GM12872 (cell line): ENCODE measurements around the gene PHLPP2.

Source experiments
- TF ChIP-seq, protein P1 (sequence below): IDR thresholded peaks from 3 replicates; pipeline ENCODE4 v1.5.1; 2011; ENCODE audit warnings: low read depth, mild to moderate bottlenecking, low read length, moderate library complexity; ENCODE audit not compliant: insufficient read depth

Gene PHLPP2

DNA sequence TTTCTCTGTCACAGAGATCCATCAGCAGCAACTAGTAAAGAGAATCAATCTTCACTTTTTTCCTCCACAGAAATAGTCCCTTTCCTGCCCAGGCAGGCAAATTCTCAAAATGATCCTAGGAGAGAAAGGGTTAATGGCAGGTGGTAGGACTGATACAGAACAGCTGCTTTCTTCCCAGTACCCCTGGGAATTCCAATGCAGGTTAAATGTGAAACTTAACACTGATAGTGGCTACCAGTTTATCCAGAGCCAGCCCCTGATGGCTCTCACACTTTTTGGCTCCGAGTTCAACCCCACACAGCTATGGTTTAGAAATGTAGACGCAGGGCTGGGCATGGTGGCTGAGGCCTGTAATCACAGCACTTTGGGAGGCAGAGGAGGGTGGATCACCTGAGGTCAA lies 76.3 kb downstream of the PHLPP2 start:
- TF ChIP-seq, protein P1, sequence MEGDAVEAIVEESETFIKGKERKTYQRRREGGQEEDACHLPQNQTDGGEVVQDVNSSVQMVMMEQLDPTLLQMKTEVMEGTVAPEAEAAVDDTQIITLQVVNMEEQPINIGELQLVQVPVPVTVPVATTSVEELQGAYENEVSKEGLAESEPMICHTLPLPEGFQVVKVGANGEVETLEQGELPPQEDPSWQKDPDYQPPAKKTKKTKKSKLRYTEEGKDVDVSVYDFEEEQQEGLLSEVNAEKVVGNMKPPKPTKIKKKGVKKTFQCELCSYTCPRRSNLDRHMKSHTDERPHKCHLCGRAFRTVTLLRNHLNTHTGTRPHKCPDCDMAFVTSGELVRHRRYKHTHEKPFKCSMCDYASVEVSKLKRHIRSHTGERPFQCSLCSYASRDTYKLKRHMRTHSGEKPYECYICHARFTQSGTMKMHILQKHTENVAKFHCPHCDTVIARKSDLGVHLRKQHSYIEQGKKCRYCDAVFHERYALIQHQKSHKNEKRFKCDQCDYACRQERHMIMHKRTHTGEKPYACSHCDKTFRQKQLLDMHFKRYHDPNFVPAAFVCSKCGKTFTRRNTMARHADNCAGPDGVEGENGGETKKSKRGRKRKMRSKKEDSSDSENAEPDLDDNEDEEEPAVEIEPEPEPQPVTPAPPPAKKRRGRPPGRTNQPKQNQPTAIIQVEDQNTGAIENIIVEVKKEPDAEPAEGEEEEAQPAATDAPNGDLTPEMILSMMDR, result no peak

DNA sequence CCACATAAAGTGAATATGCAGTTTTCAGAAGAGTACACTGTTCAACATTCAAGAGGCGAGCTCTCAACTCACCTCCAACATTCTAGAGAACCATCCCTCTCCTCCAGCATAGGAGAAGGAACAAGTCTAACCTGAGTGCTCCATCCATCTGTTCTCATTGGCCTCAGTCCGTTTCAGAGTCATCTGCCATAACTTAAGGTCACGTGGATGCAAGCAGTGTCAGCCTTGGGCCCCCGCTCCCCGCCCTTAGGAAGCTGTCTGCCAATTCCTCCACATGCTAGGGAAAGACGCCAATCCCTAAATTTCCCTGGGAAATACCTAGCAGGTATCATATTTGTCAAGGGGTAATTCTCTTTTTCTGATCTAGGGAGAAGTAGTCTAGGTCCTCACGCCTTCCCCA lies 77.1 kb downstream of the PHLPP2 start:
- TF ChIP-seq, protein P1, result no peak

DNA sequence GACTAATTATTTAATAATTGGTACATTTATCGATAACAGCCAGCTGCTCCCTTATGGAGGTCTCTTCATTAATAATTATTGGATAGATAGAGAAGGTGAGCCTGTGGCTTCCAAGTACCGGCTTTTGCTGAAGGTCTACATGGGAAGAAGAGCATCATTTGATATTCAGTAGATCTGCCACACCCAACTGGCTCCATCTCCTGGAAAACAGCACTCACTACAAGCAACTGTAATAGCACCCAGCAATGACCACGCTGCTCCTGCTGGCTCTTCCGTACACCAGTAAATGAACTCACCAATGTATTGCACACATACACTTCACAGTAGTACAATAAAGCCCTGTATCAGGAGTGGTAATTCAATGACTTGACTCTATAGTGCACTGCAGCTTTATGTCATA lies 79.1 kb downstream of the PHLPP2 start:
- TF ChIP-seq, protein P1, result peak; percentile 62

DNA sequence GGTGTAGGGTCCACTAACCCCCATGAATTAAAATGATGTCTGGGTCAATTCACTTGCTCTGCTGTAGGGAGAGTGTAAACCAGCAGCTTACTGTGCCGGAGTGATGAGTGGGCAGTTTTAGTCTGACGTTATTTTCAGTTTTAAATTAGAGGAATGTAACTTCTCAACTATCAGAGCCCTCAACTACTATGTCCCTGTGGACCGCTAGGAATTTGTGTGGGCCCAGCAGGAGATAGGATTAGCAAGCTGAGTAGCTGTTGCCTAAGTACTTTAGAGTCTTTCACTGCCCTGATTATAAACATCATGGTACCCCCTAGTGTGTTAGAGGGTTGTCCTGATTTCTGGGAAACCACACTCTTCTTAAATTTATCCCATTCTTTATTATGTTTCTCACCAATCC lies 87.1 kb downstream of the PHLPP2 start:
- TF ChIP-seq, protein P1, result no peak

DNA sequence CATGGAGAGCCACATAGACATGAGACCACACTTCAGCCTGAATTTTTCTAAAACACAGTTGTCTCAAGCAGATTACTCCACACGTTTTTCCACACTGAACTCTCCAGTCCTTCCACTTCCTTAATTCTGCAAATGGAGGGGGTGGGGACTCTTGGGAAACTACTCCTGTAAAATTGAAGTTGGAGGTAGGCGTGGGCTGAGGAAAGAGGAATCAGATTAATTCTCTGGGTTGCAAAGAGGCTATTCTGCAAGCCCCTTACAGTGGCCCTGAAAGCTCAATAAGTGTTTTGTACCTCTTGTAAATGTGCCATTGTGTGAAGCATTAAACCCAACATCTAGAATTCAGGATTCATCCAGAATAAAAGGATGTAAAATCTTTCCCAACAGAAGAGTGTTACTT lies 88.9 kb downstream of the PHLPP2 start:
- TF ChIP-seq, protein P1, result no peak

DNA sequence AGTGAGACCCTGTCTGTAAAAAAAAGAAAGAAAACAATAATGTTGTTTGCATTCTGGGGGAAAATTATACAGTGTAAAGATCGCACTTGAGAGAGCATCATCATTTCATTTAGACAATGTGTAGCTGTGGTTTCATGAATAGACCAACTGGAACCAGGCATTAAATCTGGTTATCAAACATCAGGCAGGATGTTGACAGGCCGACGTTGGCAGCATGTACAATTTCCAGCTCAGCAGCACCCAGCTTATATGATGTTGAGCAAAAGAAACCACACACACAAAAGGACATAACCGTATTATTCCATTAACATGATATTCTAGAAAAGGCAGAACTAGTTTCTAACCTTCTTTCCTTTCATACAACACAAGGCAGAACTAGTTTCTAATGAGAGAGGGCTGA lies 92.7 kb downstream of the PHLPP2 start:
- TF ChIP-seq, protein P1, result no peak

DNA sequence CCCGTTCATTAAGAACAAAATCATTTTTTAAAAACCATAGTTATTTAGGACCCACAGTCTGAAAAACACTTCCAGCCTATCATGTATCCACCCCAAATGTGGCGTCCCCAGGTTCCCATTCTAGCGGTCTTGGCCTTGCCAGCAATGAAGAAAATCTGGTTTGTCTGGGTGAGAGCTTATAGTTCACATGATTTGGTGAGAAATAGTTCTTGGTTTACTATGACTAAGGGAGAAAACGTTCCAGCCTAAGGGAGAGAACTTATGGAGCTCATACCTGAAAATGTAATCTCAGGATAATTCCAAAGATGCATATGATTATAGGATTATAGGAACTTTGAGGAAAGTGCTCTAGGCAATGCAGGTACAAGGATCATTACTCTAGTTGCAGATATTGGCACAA lies 93.7 kb downstream of the PHLPP2 start:
- TF ChIP-seq, protein P1, result no peak

DNA sequence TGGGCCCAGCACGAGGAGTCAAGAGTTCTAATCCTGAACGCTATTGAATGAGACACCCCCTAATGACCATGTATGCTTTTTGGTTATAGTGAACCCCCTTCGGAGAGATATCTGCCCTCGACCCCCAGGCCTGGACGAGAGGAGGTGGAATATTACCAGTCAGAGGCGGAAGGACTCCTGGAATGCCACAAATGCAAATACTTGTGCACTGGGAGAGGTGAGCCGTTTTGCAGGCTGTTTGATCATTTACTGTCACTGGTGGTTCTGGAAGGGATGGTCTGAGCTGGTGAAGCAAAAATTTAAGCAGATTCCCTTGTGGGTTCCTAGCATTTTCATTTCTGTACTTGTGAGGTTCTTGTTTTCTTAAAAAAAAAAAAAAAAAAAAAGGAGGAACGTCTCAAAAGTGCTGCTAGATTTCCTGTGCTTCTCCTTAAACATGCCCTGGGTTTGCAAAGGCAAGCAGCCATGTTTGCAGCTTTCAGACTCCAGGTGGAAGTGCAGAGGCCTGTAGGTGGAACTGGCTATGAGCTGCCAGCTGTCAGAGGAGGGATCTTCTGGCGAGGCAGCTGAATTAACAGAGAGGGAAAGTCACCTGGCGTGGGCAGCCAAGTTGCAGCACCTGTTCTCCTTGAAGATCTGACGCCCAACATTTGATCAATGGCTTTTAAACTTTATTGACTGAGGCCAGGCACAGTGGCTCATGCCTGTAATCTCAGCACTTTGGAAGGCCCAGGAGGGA lies 95.1 kb downstream of the PHLPP2 start:
- TF ChIP-seq, protein P1, result no peak
